Tibial nerve (tissue), 4 donors: ENCODE data around the gene PTOV1. TPM values are rescaled to one million over a fixed set of nuclear protein-coding genes. Genes with fewer than 3 reads are reported as not detected.

ENCODE experiments used
- DNase-seq, 2 donors: peaks; one replicate each; pipeline ENCODE4 v3.0.0-alpha.2; 2019; ENCODE audit warnings: low spot score in 2 of 2
- H3K27ac ChIP-seq, 4 donors: fragments of 200-600 bp; sonication (generic) in 3 of 4; one replicate each; pipeline ENCODE4 v1.5.1; 2017 to 2019; ENCODE audit warnings: mild to moderate bottlenecking in 1 of 4
- H3K27me3 ChIP-seq, 2 donors: fragments of 200-600 bp; sonication (generic) in 1 of 2; one replicate each; pipeline versions ENCODE4 v1.5.1 to v1.6.0; 2017 to 2019
- H3K36me3 ChIP-seq, 3 donors: fragments of 200-600 bp; sonication (generic); one replicate each; pipeline ENCODE4 v1.5.1; 2018 to 2019
- H3K4me1 ChIP-seq, 4 donors: fragments of 200-600 bp; sonication (generic) in 3 of 4; one replicate each; pipeline ENCODE4 v1.5.1; 2017 to 2019
- H3K4me3 ChIP-seq, 4 donors: fragments of 200-600 bp; sonication (generic) in 3 of 4; one replicate each; pipeline ENCODE4 v1.5.1; 2017 to 2019; ENCODE audit warnings: mild to moderate bottlenecking in 1 of 4, moderate library complexity in 1 of 4
- H3K9me3 ChIP-seq, 4 donors: fragments of 200-600 bp; sonication (generic) in 3 of 4; one replicate each; pipeline ENCODE4 v1.5.1; 2017 to 2019
- EP300 ChIP-seq, 2 donors: sonication (generic); formaldehyde crosslinking; IDR thresholded peaks; one replicate each; pipeline ENCODE4 v1.6.1; 2017; ENCODE audit warnings: antibody characterized with exemption in 2 of 2, mild to moderate bottlenecking in 1 of 2
- POLR2A ChIP-seq, 2 donors: fragments of 450-650 bp; IDR thresholded peaks; one replicate each; pipeline ENCODE4 v1.6.1; 2017; ENCODE audit warnings: antibody characterized with exemption in 2 of 2, mild to moderate bottlenecking in 2 of 2, moderate library complexity in 2 of 2
- WGBS, 2 donors: methylation state at CpG; one replicate each; pipeline ENCODE4 v1.1.5; 2018; 5-methylcytosine and 5-hydroxymethylcytosine counted together
- total RNA-seq, 4 donors: library from RNA; depleted of rRNA; stranded (reverse); fragments of >200 nt; gene quantifications; one replicate each; pipeline ENCODE4 v1.1.0, GENCODE V29; 2016
- TF ChIP-seq, protein P1 (sequence below), 5 experiments: fragments of 200-600 bp in 3 of 5; fragments of 450-650 bp in 2 of 5; sonication (generic) in 3 of 5; IDR thresholded peaks; one replicate each; pipeline ENCODE4 v1.5.1; 2016 to 2019; ENCODE audit warnings: antibody characterized with exemption in 5 of 5, mild to moderate bottlenecking in 3 of 5, moderate library complexity in 2 of 5

Gene PTOV1
- total RNA-seq, 4 donors from 2014 or later = 75.6 to 113 (median 91.9) TPM

GRCh38 chr19:49846408-49846807 is 4.6 kb upstream of the PTOV1 start:
- Histone ChIP-seq H3K4me1 (peaks cover 0 to 6% (median 5%) of the 10 kb centered on the region in 4 donors), H3K27ac (no peak overlapping the region), H3K4me3 (no peak overlapping the region), H3K9me3 (peaks cover 0 to 5% (median 1%) of the 10 kb centered on the region in 4 donors), H3K27me3 (no peaks in the 10 kb centered on the region), H3K36me3 (peaks cover 0 to 10% (median 0%) of the 10 kb centered on the region in 3 donors)
- WGBS, 2 donors = 85% methylated on average over 5 of the region's 5 CpGs
- no peak for DNase-seq
- TF ChIP-seq, protein P1, sequence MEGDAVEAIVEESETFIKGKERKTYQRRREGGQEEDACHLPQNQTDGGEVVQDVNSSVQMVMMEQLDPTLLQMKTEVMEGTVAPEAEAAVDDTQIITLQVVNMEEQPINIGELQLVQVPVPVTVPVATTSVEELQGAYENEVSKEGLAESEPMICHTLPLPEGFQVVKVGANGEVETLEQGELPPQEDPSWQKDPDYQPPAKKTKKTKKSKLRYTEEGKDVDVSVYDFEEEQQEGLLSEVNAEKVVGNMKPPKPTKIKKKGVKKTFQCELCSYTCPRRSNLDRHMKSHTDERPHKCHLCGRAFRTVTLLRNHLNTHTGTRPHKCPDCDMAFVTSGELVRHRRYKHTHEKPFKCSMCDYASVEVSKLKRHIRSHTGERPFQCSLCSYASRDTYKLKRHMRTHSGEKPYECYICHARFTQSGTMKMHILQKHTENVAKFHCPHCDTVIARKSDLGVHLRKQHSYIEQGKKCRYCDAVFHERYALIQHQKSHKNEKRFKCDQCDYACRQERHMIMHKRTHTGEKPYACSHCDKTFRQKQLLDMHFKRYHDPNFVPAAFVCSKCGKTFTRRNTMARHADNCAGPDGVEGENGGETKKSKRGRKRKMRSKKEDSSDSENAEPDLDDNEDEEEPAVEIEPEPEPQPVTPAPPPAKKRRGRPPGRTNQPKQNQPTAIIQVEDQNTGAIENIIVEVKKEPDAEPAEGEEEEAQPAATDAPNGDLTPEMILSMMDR (IDR thresholded peaks at IDR 0.05) = no peak
- TF ChIP-seq EP300 (IDR thresholded peaks at IDR 0.05) (no peak), POLR2A (IDR thresholded peaks at IDR 0.05) (no peak)

GRCh38 chr19:49847731-49848696 is 2.9 kb upstream of the PTOV1 start:
- WGBS, 2 donors = 82 to 91% methylated on average over 10 of the region's 10 CpGs
- H3K4me3 ChIP-seq = no peak overlapping the region
- no peak for DNase-seq
- TF ChIP-seq, protein P1 (IDR thresholded peaks at IDR 0.05) = no peak
- no peak for TF ChIP-seq EP300 (IDR thresholded peaks at IDR 0.05)
- no peak for TF ChIP-seq POLR2A (IDR thresholded peaks at IDR 0.05)
- peaks cover 0 to 5% (median 1%) of the 10 kb centered on the region in 4 donors for H3K9me3 ChIP-seq
- H3K27ac ChIP-seq = no peak overlapping the region
- H3K27me3 ChIP-seq = no peaks in the 10 kb centered on the region
- no peaks in the 10 kb centered on the region for H3K36me3 ChIP-seq
- H3K4me1 ChIP-seq = peaks cover 0 to 20% (median 17%) of the 10 kb centered on the region in 4 donors

DNA sequence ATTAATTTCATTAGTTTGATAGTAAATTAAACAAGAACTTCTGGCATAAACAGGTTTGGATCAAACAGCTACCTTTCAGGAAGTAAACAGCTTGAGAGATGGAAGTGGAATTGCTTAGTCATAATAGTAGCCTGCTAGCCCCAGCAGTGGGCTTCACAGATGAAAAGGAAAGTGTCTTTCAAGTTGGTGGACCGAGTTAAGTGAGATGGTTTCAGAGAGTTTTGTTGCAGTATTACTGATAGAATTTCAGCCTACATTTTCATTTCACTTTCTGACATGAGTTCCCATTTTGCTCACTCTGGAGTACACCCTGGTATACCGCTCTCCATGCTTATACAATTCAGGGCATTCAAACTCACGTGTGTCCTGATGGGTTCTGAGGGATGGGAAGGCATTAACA is 2.0 kb upstream of the PTOV1 start:
- no peaks in the 10 kb centered on the region for H3K27me3 ChIP-seq
- H3K9me3 ChIP-seq = peaks cover 0 to 5% (median 1%) of the 10 kb centered on the region in 4 donors
- no peak for DNase-seq
- no peak overlapping the region for H3K4me3 ChIP-seq
- peaks cover 0 to 29% (median 23%) of the 10 kb centered on the region in 4 donors for H3K4me1 ChIP-seq
- TF ChIP-seq, protein P1 (IDR thresholded peaks at IDR 0.05) = no peak
- TF ChIP-seq POLR2A (IDR thresholded peaks at IDR 0.05) (no peak), EP300 (IDR thresholded peaks at IDR 0.05) (no peak)
- no peaks in the 10 kb centered on the region for H3K36me3 ChIP-seq
- no peak overlapping the region for H3K27ac ChIP-seq
- WGBS, 2 donors = 94 to 99% methylated on average over 3 of the region's 3 CpGs

- no peak for TF ChIP-seq EP300 (IDR thresholded peaks at IDR 0.05)
- Histone ChIP-seq H3K36me3 (peaks cover 0 to 6% (median 0%) of the 10 kb centered on the region in 3 donors), H3K27ac (peak overlapping the region in 3 of 4 donors; percentile 99 to 100 (median 99)), H3K27me3 (no peaks in the 10 kb centered on the region), H3K9me3 (peaks cover 0 to 5% (median 1%) of the 10 kb centered on the region in 4 donors), H3K4me1 (peaks cover 0 to 36% (median 24%) of the 10 kb centered on the region in 4 donors), H3K4me3 (peak overlapping the region in 3 of 4 donors; percentile 91 to 97 (median 95))
- DNase-seq = no peak
- WGBS, 2 donors = 89 to 92% methylated on average over 15 of the region's 15 CpGs
These were observed 1.3 kb upstream of the PTOV1 start for GRCh38 chr19:49849433-49850220.

GRCh38 chr19:49850221-49850486 is 805 bp upstream of the PTOV1 start:
- Histone ChIP-seq H3K27me3 (no peaks in the 10 kb centered on the region), H3K9me3 (peaks cover 0 to 5% (median 1%) of the 10 kb centered on the region in 4 donors), H3K27ac (peak overlapping the region; percentile 99 to 100 (median 100)), H3K4me3 (peak overlapping the region; percentile 91 to 97 (median 96)), H3K36me3 (peaks cover 0 to 12% (median 0%) of the 10 kb centered on the region in 3 donors), H3K4me1 (peaks cover 0 to 41% (median 24%) of the 10 kb centered on the region in 4 donors)
- TF ChIP-seq EP300 (IDR thresholded peaks at IDR 0.05) (no peak), POLR2A (IDR thresholded peaks at IDR 0.05) (no peak)
- TF ChIP-seq, protein P1 (IDR thresholded peaks at IDR 0.05) = no peak
- no peak for DNase-seq
- 53 to 65% methylated on average over 12 of the region's 12 CpGs for WGBS, 2 donors
